Muscle of back (tissue), 11 donors: Measurements from ENCODE around the gene PCIF1. TPM values are rescaled to one million over a fixed set of nuclear protein-coding genes. Genes with fewer than 3 reads are reported as not detected.
"Not testable (repeated sequence)": the region's sequence is repeated elsewhere in the genome, so short reads cannot be mapped to it uniquely, and the experiment has no call there.

Experiments used
- DNase-seq, 3 donors: peaks; one replicate each; pipeline versions ENCODE4 v3.0.0 to v3.0.0-alpha.2; 2013
- polyA plus RNA-seq, 10 donors: library from polyadenylated mRNA; unstranded; fragments of 120-200 nt; gene quantifications; one replicate each; pipeline ENCODE4 v1.2.1, GENCODE V29; 2013; ENCODE audit not compliant: insufficient read length in 10 of 10

PCIF1 gene
- polyA plus RNA-seq, 10 donors = 21.9 to 30.4 (median 24.5) TPM

- DNase-seq = no peak
Measured at GRCh38 chr20:45965169-45966002, 30.9 kb downstream of the PCIF1 start.

GRCh38 chr20:45967551-45968080 lies 33.1 kb downstream of the PCIF1 start:
- no peak for DNase-seq

GRCh38 chr20:45968081-45968671 lies 33.7 kb downstream of the PCIF1 start:
- no peak for DNase-seq

GRCh38 chr20:45968801-45969711 lies 34.6 kb downstream of the PCIF1 start:
- no peak for DNase-seq

GRCh38 chr20:45969712-45970634 lies 35.5 kb downstream of the PCIF1 start:
- peak in 2 of 3 donors; percentile 35 to 41 for DNase-seq

GRCh38 chr20:45970646-45971424 lies 36.4 kb downstream of the PCIF1 start:
- DNase-seq = peak in 1 of 3 donors; percentile 33

- no peak for DNase-seq
Measured at GRCh38 chr20:45971425-45971674, 36.9 kb downstream of the PCIF1 start.

GRCh38 chr20:45971675-45972499 lies 37.4 kb downstream of the PCIF1 start, which contains the start of gene ZNF335:
TSS of gene ZNF335 (minus strand) at chr20:45972203. CDS start at chr20:45971410, 793 bp downstream.
- DNase-seq = peak; percentile 96 to 99 (median 98)

- no peak for DNase-seq
Measured at GRCh38 chr20:45972500-45973183, 38.2 kb downstream of the PCIF1 start.

GRCh38 chr20:45974896-45975565 lies 40.5 kb downstream of the PCIF1 start:
- DNase-seq = no peak

GRCh38 chr20:45975686-45976085 lies 41.2 kb downstream of the PCIF1 start:
- no peak for DNase-seq

GRCh38 chr20:45976086-45976485 lies 41.6 kb downstream of the PCIF1 start:
- DNase-seq = no peak

GRCh38 chr20:45981261-45981660 lies 46.8 kb downstream of the PCIF1 start:
- DNase-seq = no peak

- DNase-seq = no peak
Measured at GRCh38 chr20:45983279-45983743, 48.8 kb downstream of the PCIF1 start.

- no peak for DNase-seq
Measured at GRCh38 chr20:45985573-45985972, 51.1 kb downstream of the PCIF1 start.

- peak in 2 of 3 donors; percentile 41 to 68 for DNase-seq
Measured at GRCh38 chr20:45987108-45987780, 52.8 kb downstream of the PCIF1 start.

GRCh38 chr20:45988830-45989229 lies 54.3 kb downstream of the PCIF1 start:
- DNase-seq = not testable (repeated sequence)
